ENCODE data around the gene ING5.

Gene ING5

GRCh38 chr2:241777170-241777685, 75.4 kb downstream of the ING5 start:
- Mint-ChIP-seq H3K4me3 (no peak overlapping the region), H3K4me1 (ENCODE audit: low read depth in 2 of 2) (peaks cover 2 to 8% of the 10 kb centered on the region in 2 donors), H3K36me3 (ENCODE audit: insufficient read depth) (no peaks in the 10 kb centered on the region), H3K27ac (no peak overlapping the region), H3K27me3 (no peaks in the 10 kb centered on the region), H3K9me3 (no peaks in the 10 kb centered on the region)
- DNase-seq = no peak
- no peak for ATAC-seq (replicated peaks)

- no peak for ATAC-seq (replicated peaks)
- H3K27me3 Mint-ChIP-seq = no peaks in the 10 kb centered on the region
- no peak overlapping the region for H3K4me3 Mint-ChIP-seq
- peak overlapping the region in 1 of 2 donors; percentile 35 for H3K27ac Mint-ChIP-seq
- peaks cover 0 to 2% of the 10 kb centered on the region in 2 donors for H3K4me1 Mint-ChIP-seq (ENCODE audit: low read depth in 2 of 2)
- DNase-seq = no peak
- H3K36me3 Mint-ChIP-seq (ENCODE audit: insufficient read depth) = no peaks in the 10 kb centered on the region
- H3K9me3 Mint-ChIP-seq = no peaks in the 10 kb centered on the region
Measured at GRCh38 chr2:241777686-241778627, 76.1 kb downstream of the ING5 start.
